ENCODE measurements around the gene LIAS. TPM values are rescaled to one million over a fixed set of nuclear protein-coding genes. Genes with fewer than 3 reads are reported as not detected.

LIAS gene
- total and polyA plus RNA-seq, 2 of the 13 experiments (the other 11 are each of a cell fraction or from before 2014, with no cell fraction given): 16.0 to 16.6 TPM

GRCh38 chr4:39514888-39515401 lies 56.1 kb downstream of the LIAS start (continued):
- TF ChIP-seq HDAC1 (CRISPR knock-in tag; IDR thresholded peaks at IDR 0.05): peak; percentile 93
- no peak for TF ChIP-seq ZNF850 (CRISPR knock-in tag; conservative IDR thresholded peaks at IDR 0.05)
- TF ChIP-seq HOXA3 (CRISPR knock-in tag; IDR thresholded peaks at IDR 0.05): peak; percentile 90
- peak; percentile 93 for TF ChIP-seq RERE (CRISPR knock-in tag; IDR thresholded peaks at IDR 0.05; ENCODE audit: low read depth)
- peak; percentile 84 for TF ChIP-seq KLF11 (CRISPR knock-in tag; IDR thresholded peaks at IDR 0.05)
- TF ChIP-seq ZNF615 (CRISPR knock-in tag; IDR thresholded peaks at IDR 0.05; ENCODE audit: borderline replicate concordance): no peak
- peak; percentile 62; the same call in 1 of the 2 replicates for TF ChIP-seq YEATS2 (CRISPR knock-in tag; IDR thresholded peaks at IDR 0.05; ENCODE audit: borderline replicate concordance)
- TF ChIP-seq, protein P1, sequence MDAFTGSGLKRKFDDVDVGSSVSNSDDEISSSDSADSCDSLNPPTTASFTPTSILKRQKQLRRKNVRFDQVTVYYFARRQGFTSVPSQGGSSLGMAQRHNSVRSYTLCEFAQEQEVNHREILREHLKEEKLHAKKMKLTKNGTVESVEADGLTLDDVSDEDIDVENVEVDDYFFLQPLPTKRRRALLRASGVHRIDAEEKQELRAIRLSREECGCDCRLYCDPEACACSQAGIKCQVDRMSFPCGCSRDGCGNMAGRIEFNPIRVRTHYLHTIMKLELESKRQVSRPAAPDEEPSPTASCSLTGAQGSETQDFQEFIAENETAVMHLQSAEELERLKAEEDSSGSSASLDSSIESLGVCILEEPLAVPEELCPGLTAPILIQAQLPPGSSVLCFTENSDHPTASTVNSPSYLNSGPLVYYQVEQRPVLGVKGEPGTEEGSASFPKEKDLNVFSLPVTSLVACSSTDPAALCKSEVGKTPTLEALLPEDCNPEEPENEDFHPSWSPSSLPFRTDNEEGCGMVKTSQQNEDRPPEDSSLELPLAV (CRISPR knock-in tag; conservative IDR thresholded peaks at IDR 0.05; ENCODE audit: low read depth): no peak
- TF ChIP-seq MIER2 (CRISPR knock-in tag; IDR thresholded peaks at IDR 0.05): peak; percentile 76
- TF ChIP-seq SMAD3 (CRISPR knock-in tag; IDR thresholded peaks at IDR 0.05): peak; percentile 87; the same call in 1 of the 2 replicates
- no peak for TF ChIP-seq ARHGAP35 (CRISPR knock-in tag; IDR thresholded peaks at IDR 0.05; ENCODE audit: borderline replicate concordance)
- 0 out of 2 replicates have a peak, but pooled peaks have one; percentile 76 for TF ChIP-seq NCOA1 (CRISPR knock-in tag; IDR thresholded peaks at IDR 0.05)
- TF ChIP-seq ELF4 (CRISPR knock-in tag; IDR thresholded peaks at IDR 0.05; ENCODE audit: borderline replicate concordance): no peak
- peak; percentile 37 for TF ChIP-seq STAG1 (CRISPR knock-in tag; IDR thresholded peaks at IDR 0.05)
- TF ChIP-seq ZNF451 (CRISPR knock-in tag; IDR thresholded peaks at IDR 0.05): 0 out of 2 replicates have a peak, but pooled peaks have one; percentile 42
- no peak for TF ChIP-seq ZNF558 (CRISPR knock-in tag; IDR thresholded peaks at IDR 0.05; ENCODE audit: borderline replicate concordance)
- TF ChIP-seq PHF20 (CRISPR knock-in tag; IDR thresholded peaks at IDR 0.05): no peak
- TF ChIP-seq ZNF205 (CRISPR knock-in tag; IDR thresholded peaks at IDR 0.05): peak; percentile 87
- TF ChIP-seq TBX3 (IDR thresholded peaks at IDR 0.05; ENCODE audit: borderline replicate concordance): peak; percentile 58; the same call in 1 of the 2 replicates
- TF ChIP-seq ZBTB3 (CRISPR knock-in tag; IDR thresholded peaks at IDR 0.05; ENCODE audit: borderline replicate concordance, low read depth): 0 out of 2 replicates have a peak, but pooled peaks have one; percentile 28
- TF ChIP-seq ZNF550 (CRISPR knock-in tag; IDR thresholded peaks at IDR 0.05; ENCODE audit: borderline replicate concordance): no peak
- TF ChIP-seq HOXA5 (CRISPR knock-in tag; IDR thresholded peaks at IDR 0.05): peak; percentile 88
- TF ChIP-seq ZNF441 (CRISPR knock-in tag; IDR thresholded peaks at IDR 0.05; ENCODE audit: borderline replicate concordance): no peak

Measured in HepG2 (cell line).